ENCODE data around the gene RGPD6.
"Not testable (repeated sequence)": the region's sequence is repeated elsewhere in the genome, so short reads cannot be mapped to it uniquely, and the experiment has no call there.

DNA sequence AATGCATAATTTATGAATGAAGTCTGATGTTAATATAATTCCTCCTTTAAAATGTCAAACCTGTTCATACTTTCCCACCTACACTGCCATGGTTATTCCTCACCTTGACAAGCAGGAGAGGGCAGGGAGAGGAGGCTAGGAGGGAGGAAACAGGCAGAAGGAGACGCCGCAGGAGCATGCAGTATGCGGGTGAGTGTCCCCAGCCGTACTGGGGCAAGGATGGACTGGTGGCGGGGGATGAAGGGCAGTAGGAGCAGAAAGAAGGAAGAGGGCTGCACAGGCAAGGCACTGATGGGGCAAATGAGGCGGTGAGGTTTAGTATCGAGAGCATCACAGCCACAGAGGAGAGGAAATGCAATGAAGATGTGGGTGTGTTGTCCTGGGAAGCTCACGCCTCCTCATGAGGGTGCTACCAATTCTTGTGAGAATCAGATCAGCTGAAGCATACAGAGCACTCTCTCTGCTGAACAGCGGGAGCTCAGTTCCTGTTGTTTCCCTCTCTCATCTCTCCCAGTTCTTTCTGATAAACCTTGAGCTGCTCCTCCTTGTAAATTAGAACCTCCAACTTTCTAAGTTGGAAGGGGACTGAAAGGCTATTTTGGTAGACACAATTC, 42.4 kb upstream of the RGPD6 start:
- TF ChIP-seq, protein P1, sequence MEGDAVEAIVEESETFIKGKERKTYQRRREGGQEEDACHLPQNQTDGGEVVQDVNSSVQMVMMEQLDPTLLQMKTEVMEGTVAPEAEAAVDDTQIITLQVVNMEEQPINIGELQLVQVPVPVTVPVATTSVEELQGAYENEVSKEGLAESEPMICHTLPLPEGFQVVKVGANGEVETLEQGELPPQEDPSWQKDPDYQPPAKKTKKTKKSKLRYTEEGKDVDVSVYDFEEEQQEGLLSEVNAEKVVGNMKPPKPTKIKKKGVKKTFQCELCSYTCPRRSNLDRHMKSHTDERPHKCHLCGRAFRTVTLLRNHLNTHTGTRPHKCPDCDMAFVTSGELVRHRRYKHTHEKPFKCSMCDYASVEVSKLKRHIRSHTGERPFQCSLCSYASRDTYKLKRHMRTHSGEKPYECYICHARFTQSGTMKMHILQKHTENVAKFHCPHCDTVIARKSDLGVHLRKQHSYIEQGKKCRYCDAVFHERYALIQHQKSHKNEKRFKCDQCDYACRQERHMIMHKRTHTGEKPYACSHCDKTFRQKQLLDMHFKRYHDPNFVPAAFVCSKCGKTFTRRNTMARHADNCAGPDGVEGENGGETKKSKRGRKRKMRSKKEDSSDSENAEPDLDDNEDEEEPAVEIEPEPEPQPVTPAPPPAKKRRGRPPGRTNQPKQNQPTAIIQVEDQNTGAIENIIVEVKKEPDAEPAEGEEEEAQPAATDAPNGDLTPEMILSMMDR (conservative IDR thresholded peaks at IDR 0.05; ENCODE audit: low read length): not testable (repeated sequence)
- TF ChIP-seq EZH2phosphoT487 (IDR thresholded peaks at IDR 0.05; ENCODE audit: borderline replicate concordance, low read depth, low read length): not testable (repeated sequence)
